Upper lobe of right lung (tissue), 1 donor: Measurements from ENCODE around the gene C3orf20. TPM values are rescaled to one million over a fixed set of nuclear protein-coding genes. Genes with fewer than 3 reads are reported as not detected.

Source experiments
- ATAC-seq: fragments of 200-7000 bp; cut with Tn5 transposase; one replicate; pipeline ENCODE4 v1.9.1; 2020; ENCODE audit warnings: mild to moderate bottlenecking, moderate library complexity
- DNase-seq: peaks from one replicate; pipeline ENCODE4 v3.0.0-alpha.2; 2020
- H3K27ac ChIP-seq: fragments of 200-600 bp; one replicate; pipeline ENCODE4 v1.8.0; 2022
- H3K27me3 ChIP-seq: fragments of 200-600 bp; one replicate; pipeline ENCODE4 v1.8.0; 2022; ENCODE audit warnings: mild to moderate bottlenecking
- H3K36me3 ChIP-seq: fragments of 200-600 bp; one replicate; pipeline ENCODE4 v1.8.0; 2022
- H3K4me1 ChIP-seq: fragments of 200-600 bp; one replicate; pipeline ENCODE4 v1.8.0; 2022
- H3K4me3 ChIP-seq: fragments of 200-600 bp; one replicate; pipeline ENCODE4 v1.8.0; 2022; ENCODE audit warnings: mild to moderate bottlenecking
- H3K9me3 ChIP-seq: fragments of 200-600 bp; one replicate; pipeline ENCODE4 v1.8.0; 2022
- CTCF ChIP-seq: fragments of 200-600 bp; IDR thresholded peaks from one replicate; pipeline ENCODE4 v1.8.0; 2022; ENCODE audit warnings: antibody characterized with exemption
- intact Hi-C: fragments of 100-400 bp; cut with DNase I; formaldehyde crosslinking; loops from one replicate; pipeline ENCODE4 v1.11.0; 2022
- total RNA-seq: library from RNA; stranded (reverse); fragmentation: NEBNext Ultra II Directional; extraction: Animal tissue kit (Norgen Biotek cat#: 25700); gene quantifications from one replicate; pipeline ENCODE4 v1.2.1, GENCODE V29; 2021
- donor health status: DM: no; HTN: yes; CAD: no; lungs with severe emphysema.

The C3orf20 gene
- total RNA-seq, 1 donor from 2014 or later, result 0.14 TPM

- intact Hi-C loops, result no loop called here
- Histone ChIP-seq H3K36me3 (no peaks in the 10 kb centered on the region), H3K27ac (no peak overlapping the region), H3K4me3 (no peak overlapping the region), H3K9me3 (no peaks in the 10 kb centered on the region), H3K4me1 (no peaks in the 10 kb centered on the region), H3K27me3 (no peaks in the 10 kb centered on the region)
- no peak for TF ChIP-seq CTCF
- no peak for ATAC-seq
- peak; percentile 53 for DNase-seq
Measured at GRCh38 chr3:14785207-14786155, 110.5 kb downstream of the C3orf20 start.

GRCh38 chr3:14786369-14786768 is 111.4 kb downstream of the C3orf20 start:
- ATAC-seq (no peak), DNase-seq (no peak)
- Histone ChIP-seq H3K27me3 (peaks cover under 1% of the 10 kb centered on the region), H3K27ac (no peak overlapping the region), H3K9me3 (no peaks in the 10 kb centered on the region), H3K4me1 (no peaks in the 10 kb centered on the region), H3K4me3 (no peak overlapping the region), H3K36me3 (no peaks in the 10 kb centered on the region)
- TF ChIP-seq CTCF, result no peak
- intact Hi-C loops, result no loop called here

GRCh38 chr3:14787630-14788029 is 112.7 kb downstream of the C3orf20 start:
- no peak for TF ChIP-seq CTCF
- DNase-seq (peak; percentile 59), ATAC-seq (peak; percentile 11)
- H3K27ac ChIP-seq, result no peak overlapping the region
- H3K36me3 ChIP-seq, result no peaks in the 10 kb centered on the region
- H3K27me3 ChIP-seq, result peaks cover 4% of the 10 kb centered on the region
- intact Hi-C loops, result no loop called here
- H3K4me1 ChIP-seq, result peaks cover 3% of the 10 kb centered on the region
- H3K4me3 ChIP-seq, result no peak overlapping the region
- H3K9me3 ChIP-seq, result no peaks in the 10 kb centered on the region

DNA sequence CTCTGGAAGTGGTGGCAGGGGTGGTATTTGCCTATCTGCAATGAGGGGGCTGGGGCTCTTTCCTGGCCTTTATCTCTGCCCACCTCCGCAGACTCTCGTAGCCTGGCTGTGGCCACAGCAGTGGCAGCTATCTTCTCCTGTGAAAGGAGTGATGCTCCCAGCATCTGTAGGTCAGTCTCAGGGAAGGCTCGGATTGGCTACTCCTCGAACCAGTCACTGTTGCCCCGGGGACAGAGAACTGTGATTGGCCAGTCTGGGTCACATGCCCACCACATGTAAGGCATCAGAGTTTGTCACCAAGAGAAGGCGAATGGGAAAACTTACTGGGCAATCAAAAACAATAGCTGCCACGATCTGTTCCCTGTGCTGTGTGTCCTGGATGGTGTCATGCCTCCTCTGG is 113.7 kb downstream of the C3orf20 start:
- ATAC-seq (no peak), DNase-seq (peak; percentile 35)
- intact Hi-C loops, result no loop called here
- H3K9me3 ChIP-seq, result no peaks in the 10 kb centered on the region
- no peaks in the 10 kb centered on the region for H3K36me3 ChIP-seq
- no peak overlapping the region for H3K27ac ChIP-seq
- H3K27me3 ChIP-seq, result peaks cover 4% of the 10 kb centered on the region
- H3K4me3 ChIP-seq, result no peak overlapping the region
- H3K4me1 ChIP-seq, result peaks cover 7% of the 10 kb centered on the region
- no peak for TF ChIP-seq CTCF

GRCh38 chr3:14789221-14789620 is 114.3 kb downstream of the C3orf20 start:
- ATAC-seq (no peak), DNase-seq (no peak)
- Histone ChIP-seq H3K27ac (no peak overlapping the region), H3K9me3 (no peaks in the 10 kb centered on the region), H3K4me3 (no peak overlapping the region), H3K4me1 (peaks cover 9% of the 10 kb centered on the region), H3K27me3 (peaks cover 4% of the 10 kb centered on the region), H3K36me3 (no peaks in the 10 kb centered on the region)
- no peak for TF ChIP-seq CTCF
- intact Hi-C loops, result no loop called here
